Cerebellar nuclear complex (tissue), 1 donor: ENCODE data around the gene KCNQ1.
A peak's percentile ranks its signal among the peaks of the same experiment; 100 is the strongest.

Experiments
- DNase-seq, 2 experiments: peaks; one replicate each; lab custom pipeline; 2025; lab: John Stamatoyannopoulos, UW

Gene KCNQ1

DNA sequence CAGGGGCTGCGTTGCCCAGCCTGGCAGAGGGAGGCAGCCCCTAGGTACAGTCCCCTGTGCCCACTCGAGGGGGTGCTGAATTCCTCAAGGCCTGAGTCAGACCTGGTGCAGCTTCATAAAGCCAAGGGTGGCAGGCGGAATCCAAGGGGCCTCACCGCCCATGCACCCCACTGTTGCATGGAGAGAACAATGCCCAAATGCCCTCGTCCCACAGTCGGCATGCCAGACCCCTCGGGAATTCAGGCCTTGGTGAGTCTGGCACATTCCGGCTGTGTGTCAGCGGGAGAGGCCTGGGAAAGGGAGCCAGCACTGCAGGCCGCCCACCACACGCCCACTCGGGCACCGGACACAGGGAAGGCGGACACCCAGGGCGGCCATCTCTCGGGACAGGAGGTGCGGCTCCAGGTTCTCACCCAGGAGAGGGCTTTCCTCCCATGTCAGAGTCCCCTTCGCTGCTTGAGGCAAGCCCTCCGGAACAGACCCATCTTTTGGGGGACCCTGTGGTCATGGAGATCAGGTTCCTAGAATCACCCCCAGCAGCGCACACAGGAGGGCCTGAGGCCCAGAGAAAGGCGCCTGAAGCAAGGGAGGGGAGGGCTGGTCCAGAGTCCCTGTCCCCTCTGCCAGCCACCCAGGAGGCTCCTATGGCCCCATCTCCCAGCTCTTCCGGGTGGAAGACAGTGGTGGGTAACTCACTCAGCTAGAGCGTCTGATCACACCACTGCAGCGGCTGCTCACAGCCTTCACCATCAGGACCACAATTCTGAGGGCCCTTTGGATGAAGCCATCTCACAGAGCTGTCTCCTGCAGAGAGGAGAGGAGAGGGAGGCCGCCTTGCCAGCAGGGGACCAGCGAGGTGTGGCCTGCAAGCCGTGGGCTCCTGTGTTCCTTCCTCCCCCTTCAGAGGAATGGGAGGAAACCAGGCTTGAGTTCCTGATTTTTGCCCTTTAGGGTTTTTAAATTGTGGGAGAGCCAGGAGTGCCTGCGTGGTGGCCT, 286.6 kb downstream of the KCNQ1 start:
- DNase-seq = no peak

DNA sequence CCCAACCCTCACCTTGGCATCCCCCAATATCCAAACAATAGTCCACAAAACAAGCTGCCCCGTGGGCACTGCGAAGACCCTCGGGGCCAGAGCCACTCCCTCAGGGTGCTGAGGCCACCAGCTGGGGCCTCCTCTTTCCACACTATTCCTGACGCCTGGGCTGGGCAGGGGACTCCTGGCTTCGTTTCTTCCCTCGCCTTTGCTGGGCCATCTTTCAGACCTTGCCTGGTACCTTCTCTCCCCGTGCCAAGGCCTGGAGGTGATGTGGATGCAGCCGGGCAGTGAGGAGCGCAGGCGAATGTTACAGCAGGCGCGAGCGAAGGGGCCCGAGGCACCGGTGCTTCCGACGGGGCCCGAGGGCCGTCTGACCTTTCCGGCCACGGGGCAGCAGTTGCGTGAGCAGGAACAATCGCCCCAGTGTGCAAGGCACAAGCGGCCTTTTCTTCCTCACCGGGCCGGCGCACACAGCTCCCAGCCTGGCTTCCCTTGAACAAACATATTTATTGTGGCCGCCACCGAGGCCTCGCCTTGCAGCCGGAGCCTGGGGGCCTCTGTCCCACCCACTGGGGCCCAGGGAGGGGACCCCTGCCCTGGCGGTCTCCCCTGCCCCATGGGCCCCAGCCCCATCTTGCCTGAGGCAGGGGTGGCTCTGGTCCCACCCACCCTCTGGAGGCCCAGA, 287.6 kb downstream of the KCNQ1 start:
- DNase-seq = no peak

DNA sequence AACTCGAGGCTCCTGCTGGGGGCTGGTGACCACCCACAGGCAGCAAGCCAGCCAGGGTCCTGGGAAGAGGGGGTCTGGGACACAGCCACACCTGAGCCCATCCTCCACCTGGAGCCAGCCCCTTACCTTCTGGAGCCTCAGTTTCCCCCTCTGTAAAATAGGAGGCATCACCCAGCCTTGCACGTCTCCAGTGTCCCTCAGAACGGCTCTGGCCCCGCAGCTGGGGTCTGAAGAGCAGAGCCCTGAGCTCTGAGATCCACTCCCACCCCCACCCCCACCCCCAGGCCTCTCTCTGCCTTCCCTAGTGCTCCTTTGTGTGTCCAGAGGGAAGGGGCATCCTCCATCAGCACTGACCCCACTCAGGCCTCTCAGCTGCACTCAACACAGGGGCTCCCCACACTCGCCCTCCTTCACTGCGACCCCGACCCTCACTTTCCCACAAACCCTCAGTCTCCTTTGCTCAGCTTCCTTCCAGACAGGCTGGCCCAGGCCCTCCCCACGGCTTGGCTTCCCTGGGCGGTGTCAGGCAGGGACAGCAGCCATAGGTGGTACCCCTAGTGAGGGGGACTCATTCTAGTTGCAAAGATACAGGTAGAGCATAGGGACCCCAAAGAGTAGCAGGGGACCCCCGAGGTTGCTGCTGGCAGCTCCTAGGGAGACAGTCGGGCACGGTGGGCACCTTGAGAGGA, 288.3 kb downstream of the KCNQ1 start:
- DNase-seq = no peak

DNA sequence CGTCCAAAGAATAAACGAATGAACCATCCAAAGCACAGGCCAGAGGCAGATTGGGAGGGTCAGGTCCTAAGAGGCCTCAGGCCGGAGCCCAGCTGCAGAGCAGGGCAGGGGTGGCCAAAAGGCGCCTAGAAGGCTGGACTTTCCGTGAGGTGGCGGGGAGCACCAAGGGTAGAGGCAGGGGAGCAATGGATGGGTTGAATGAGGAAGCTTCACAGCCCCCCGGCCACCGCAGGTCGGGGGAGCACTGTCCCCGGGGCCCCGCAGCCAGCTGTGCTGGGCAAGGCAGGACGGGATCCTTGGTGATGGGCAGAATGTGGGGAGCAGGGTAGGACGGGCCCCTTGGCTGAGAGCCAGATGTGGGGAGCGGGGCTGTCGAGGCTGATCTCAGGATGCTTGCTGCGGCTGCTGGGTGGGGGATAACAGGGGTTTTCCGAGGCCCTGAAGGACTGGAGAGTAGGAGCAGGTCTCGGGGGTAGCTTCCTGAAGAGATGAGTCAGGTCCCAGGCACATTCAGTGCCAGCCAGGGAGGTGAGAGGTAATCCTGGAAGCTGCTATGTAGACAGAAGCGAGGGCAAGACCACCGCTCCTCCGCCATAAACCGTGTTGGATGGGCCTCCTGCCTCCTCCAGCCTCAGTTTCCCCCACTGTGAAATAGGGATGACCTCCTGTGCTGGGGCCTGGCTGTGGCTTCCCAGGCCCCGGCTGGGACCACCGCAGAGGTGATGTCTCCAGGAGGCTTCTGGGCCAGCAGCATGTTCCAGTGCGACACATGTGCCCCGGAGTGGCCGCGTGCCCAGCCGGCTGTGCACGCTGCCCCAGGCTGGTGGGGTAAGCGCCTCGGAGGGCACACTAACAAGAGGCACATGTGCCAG, 289.6 kb downstream of the KCNQ1 start:
- DNase-seq = no peak

DNA sequence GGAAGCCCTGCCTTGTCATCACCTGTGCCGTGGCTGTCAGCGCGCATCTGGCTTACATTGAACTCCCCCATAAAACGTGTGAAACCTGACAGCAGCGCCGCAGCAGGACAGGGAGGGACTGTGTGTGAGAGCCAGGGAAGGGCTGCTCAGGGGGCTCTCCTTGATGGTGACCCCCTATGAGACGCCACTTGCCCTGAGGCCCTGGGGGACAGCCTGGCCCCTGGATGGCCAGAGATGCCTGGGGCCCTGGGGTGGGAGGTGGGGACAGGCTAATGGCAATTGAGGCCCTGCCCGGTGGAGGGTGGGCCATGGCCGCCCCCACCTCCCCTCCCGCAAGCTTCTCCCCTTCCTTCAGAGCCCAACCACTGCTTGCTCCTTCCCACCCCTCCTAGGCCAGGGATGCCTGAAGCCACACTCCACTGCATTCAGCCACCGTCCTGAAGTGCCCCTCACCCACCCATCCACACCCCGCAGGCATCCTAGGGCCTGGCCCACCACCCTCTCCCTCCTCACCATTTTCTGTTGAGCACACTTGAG, 290.3 kb downstream of the KCNQ1 start:
- no peak for DNase-seq

DNA sequence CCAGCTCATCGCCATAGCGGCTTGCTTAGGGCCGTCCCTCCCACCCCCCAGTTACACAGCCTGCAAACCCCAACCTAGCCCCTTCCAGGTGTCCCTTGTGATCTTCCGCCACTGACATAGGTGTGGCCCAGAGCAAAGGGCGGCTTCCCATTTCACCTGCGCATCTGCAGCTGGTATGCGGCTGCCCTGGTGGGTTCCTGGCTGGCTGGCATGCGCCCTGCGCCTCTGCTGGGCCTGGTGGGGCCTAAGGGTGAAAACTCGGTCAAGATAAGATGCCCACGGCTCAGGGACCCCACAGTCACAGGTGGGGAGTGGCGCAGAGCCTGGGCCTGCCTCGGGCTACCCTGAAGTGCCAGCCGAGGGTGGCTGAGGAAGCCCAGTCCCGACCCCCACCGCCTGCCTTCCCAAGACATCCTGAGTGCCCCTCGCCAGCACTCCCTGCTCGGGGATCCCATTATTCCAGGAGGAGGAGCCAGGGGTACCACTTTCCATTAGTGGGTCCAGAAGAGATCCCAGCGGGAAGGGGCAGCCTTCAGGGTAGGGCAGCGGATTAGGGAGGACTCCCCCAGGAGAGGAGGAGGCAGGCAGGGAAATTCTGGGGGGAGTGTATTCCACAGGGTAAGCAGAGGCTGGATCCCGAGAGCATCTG, 291.9 kb downstream of the KCNQ1 start:
- DNase-seq = no peak

DNA sequence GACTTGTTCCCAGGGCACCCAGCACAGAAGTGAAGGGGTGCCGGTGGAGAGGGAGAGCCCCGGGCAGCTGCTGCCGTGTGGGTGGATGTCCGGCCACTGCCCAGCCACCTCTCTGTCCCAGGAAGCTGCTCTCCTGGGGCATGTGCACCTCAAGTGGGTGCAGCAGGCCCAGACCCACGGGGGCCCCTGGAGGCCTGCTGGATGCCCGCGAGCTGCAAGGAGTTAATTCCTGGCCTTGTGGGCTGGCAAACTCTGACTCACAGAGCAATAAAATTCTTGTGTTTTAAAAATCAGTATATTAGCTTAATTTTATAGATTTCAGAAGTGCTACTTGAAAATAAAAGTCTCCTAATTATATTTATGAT, 292.4 kb downstream of the KCNQ1 start:
- DNase-seq = no peak

DNA sequence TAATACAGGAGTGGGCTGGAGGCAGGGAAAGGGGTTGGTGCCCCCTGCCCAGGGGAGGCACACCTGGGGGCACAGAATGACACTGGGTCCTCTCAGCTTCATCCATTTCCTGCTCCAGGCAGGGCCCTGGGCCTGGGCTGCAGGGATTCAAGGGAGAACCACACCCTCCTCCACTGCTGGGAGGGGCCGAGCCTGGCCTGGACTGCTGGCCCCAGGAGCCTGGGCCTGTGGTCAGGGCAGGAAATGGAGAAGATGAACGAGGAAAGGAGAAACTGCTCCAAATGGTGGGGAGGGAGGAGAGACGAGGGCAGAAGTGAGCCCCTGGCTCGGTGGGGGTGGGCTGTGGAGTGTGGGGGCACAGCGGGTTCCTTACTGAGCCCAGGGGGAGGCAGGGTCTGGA, 293.1 kb downstream of the KCNQ1 start:
- no peak for DNase-seq

DNA sequence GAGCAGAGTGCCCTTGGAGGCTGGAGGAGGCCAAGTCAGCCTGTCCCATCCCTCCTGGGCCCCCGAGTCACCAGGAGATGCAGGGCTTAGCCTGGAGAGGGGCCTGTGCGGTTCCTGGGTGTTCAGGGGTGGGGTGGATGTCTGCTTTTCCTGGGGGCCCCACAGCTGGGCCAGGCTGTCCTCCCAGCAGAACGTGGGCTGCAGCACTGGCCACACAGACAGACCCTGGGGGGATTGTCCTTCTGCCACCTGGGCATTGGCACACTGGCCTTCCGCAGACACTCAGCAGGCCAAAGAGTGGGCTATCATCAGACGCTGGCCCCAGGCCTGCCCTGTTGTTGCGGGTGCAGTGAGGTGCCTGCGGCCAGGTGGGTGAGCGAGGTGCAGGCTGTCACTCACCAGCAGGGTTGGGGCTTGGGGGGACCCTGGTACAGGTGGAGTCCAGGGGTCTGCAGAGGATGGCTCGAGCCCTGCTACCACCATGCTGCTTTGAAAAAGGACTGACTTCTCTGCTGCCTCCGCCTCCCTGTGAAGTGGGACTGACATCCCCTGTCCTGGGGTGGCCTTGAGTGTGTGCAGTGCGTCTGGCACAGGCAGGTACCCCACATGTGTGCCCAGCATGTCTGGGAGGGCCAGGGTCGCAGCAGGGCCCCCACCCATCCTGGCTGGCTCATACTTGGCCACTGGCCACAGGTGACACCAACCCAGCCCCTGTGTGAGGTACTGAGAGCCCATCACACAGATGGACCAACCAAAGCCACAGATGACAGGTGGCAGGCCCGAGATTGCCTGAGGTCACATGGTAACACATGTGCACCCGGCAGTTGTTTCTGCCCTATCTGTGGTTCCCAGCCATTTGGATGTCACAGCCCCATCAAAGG, 294.0 kb downstream of the KCNQ1 start:
- DNase-seq = no peak

DNA sequence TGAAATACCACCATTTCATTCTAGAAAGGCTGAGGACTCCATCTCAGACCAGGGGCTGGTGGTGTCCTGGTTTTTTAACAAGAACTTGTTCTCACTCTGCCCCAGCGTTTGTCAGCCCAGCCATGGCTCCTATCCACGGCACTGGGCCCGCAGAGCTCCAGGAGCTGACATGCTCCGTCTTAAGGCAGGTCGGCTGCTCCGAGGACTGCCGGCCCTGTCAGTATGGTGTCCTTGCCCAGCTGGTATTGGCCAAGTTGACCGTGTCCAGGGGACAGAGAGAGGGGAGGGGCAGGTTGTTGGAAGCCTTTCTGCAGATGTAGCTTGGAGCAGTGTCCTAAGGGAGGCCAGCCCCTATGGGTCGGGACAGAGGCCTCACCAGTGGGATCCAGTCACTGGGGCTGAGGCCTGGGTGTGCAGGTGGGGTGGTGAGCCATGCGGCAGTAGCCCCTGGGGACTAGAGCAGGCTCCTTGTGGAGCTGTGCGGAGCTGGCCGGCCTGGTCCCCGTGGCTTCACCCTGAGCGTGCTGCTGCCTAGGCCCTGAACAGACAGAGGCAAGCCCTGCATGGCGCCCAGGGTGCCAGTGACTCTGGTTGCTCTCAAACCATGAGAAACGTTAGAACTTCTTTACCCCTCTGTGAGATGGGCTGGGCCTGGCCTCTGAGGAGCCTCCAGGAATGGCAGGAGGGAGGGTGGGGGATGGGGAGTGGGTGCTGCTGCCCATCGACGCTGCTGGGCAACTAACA, 294.9 kb downstream of the KCNQ1 start:
- DNase-seq = no peak

DNA sequence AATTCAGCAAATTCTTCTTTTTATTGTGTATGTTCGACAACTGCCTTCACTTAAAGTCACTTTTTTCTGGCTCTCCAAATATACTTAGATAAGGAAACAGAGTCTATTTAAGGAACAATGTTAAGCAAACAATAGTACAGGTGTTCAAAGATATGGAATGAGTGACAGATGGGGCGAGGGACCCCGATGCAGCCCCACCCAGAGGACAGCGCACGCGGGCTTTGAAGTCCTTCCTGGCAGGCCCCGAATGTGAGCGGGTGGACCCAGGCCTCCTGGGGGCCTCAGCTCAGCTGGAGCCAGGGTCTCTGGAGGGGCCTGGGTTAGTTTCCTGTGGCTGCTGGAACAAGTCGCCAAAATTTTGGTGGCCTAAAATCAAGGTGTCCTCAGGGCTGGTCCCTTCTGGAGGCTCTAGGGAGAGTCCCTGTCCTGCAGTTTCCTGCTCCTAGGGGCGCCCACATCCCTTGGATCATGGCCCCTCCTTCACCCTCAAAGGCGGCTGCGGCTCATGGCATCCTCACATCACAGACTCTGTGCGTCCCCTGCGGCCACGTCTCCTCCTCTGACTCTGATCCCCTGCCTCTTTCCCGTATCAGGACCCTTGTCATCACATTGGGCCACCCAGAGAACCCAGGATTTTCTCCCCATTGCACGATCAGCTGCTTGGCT, 295.6 kb downstream of the KCNQ1 start:
- no peak for DNase-seq

DNA sequence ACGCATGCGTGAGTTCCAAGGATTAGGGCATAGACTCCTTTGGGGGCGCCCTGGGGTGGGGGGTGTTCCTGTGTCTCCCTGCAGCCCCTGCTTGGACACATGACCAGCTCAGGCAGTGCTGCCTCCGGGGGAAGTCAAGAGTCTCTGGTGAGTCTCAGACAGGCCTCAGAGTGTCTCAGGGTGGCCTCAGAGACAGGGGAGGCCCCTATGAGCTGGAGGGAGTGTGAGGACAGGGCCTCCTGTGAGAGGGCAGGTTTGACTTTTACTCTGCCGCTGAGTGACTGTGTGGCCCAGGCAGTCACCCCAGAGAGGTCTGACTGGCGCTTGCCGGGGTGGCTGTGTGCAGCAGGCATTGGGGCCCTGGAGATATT, 296.2 kb downstream of the KCNQ1 start:
- no peak for DNase-seq

DNA sequence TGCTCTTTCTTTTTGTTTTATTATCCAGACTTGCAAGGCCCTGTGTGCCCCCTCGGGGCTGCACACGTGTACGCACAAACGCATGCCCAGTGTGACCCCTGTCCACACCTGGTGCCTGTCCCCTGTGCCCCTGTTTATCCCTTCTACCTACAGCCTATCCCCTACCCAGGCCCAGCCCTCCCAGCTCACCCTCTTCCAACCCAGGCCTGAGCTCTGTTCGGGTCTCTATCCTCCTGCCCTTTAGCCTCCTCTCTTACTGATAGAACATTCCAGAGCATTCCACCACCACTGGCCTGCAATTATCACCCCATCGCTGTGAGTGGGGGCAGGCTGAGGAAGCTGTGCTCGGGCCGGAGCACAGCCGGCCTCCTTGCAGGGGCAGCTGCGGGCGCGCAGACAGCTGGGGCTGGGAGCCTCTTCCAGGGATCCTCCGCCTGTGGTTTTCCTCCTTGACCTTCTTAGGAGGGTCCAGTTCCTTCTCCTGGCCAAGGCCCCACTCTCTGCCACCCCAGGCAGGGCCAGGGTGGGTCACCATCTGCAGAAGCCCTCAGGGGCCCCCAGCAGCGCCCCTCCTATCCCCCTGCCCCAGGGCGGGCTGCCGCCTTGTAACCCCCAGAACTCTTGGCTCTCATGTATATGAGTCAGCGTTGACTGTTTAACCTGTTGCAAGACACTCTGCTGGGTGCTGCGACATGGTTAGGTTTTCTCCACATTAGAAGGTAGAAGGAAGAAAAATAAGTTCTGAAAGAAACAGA, 296.7 kb downstream of the KCNQ1 start:
- no peak for DNase-seq

DNA sequence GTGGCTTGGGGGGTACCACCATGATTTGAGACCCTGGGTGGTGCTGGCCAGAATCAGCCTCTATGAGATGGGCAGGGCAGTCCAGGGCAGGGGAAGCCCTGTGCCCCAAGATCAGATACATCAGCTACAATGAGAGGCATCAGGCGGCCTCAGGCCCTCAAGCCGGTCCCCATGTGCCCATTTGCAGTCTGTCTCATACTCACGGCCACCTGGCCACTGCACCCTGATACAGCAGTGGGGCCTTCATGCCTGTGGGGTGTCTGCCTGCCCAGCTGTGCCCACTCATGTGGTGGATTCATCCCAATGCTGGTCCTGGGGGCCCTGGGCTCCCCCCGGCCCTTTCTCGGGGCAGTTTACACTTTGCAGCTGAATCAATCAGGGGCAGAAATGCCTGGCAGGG, 297.4 kb downstream of the KCNQ1 start:
- no peak for DNase-seq

DNA sequence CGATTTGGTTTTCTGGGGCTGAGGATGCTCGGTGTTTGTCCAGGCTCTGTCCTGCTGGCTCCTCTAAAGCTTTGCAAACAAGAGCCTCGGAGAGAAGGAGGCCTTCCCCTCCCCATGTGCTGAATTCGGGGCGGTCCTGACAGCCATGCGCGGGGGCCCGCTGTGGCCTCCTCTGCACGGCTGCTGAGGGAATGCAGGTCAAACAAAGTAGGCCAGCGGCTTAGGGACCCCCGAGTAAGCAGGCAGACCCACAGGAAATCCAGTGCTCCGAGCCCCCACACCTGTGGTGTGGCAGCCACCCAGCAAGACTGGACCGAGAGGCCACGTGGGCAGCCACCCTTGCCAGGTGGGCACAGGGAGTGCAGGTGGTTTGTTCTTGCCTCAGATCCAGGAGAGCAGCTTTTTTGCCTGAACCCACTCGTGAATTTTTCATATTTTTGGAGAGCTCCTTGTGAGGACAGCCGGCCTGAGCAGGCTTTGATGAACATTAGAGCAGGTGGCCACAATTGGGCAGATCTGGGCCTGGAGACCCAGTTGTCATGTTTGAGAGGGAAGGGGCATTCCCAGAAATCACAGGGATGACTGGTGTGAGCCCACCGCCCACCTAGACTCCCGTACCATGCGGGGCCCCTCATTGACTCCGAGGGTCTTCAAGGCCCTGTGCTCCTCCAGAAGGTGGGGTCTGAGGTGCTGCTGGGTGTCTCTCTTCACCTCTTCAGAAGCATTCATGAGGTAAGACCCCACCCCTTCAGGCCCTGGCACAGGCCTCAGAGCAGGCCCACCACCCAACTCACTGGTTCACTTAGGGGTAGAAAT, 298.0 kb downstream of the KCNQ1 start:
- no peak for DNase-seq

DNA sequence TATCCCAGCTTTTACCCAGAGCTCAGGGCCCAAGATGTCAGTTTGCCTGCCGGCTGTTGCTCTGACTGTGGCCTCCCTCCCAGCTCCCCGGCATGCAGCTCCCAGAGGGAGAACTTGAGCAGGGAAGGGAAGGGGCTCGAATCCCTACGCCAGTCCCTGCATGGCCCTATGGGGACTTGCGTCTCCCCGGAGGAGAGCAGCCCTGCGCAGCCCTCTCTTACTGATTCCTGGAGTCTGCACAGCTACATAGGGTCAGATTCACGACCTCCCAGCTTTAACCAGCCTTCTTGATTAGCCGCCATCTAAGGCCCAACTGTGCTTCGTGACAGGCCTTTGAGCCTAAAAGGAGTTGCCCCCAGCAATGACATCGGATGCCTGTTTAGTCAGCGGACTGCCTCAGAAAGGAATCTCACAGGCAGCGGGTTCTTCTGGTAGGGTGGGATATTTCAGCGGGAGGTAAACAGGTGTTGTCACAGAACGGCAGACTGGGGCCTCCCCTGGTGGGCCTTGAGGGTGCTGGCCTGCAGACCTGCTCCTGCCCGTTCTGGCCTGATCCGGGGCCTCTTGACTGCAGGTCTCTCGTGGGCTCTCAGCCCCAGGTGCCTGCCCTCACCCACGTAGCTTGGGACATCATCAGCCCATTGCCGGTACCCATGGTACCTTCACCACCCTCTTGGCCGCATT, 298.8 kb downstream of the KCNQ1 start:
- DNase-seq = no peak

DNA sequence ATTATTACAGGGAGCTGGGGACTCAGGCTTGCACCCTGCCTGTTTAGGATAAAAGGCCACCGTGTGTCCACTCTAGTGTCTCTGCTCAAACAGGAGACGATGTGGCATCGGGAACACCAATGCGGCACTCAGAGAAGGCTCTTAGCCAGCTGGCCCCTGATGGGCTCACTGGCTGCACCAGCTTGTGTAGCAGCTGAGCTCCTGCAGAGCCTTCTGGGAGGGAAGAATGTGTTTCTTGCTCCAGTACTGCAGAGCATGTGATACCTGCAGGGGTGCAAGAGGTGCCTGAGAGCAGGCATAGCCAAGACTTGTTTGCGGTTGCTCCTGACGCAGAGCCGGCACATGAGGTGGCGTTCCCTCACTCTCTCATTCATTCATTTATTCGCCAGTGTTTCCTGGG, 299.4 kb downstream of the KCNQ1 start:
- DNase-seq = peak; percentile 33 to 44
